Testis (tissue), 3 donors: ENCODE measurements around the gene HOXA5. TPM values are rescaled to one million over a fixed set of nuclear protein-coding genes. Genes with fewer than 3 reads are reported as not detected.

ENCODE experiments used
- DNase-seq: peaks from one replicate; pipeline ENCODE4 v3.0.0-alpha.2; 2019
- H3K27ac ChIP-seq, 2 donors: fragments of 200-600 bp; sonication (generic); one replicate each; pipeline ENCODE4 v1.5.1; 2019
- H3K27me3 ChIP-seq: fragments of 200-600 bp; sonication (generic); one replicate; pipeline ENCODE4 v1.5.1; 2019
- H3K36me3 ChIP-seq: fragments of 200-600 bp; sonication (generic); one replicate; pipeline ENCODE4 v1.5.1; 2017; ENCODE audit warnings: low read depth; ENCODE audit errors: missing control alignments
- H3K4me1 ChIP-seq: fragments of 200-600 bp; sonication (generic); one replicate; pipeline ENCODE4 v1.5.1; 2019
- H3K4me3 ChIP-seq, 2 donors: fragments of 200-600 bp; sonication (generic); one replicate each; pipeline ENCODE4 v1.5.1; 2017 to 2019
- H3K9me3 ChIP-seq: fragments of 200-600 bp; sonication (generic); one replicate; pipeline ENCODE4 v1.5.1; 2017
- POLR2A ChIP-seq: fragments of 450-650 bp; IDR thresholded peaks from one replicate; pipeline ENCODE4 v1.6.1; 2017; ENCODE audit warnings: antibody characterized with exemption, mild to moderate bottlenecking, moderate library complexity
- WGBS, 2 donors: methylation state at CpG; one replicate each; pipeline ENCODE4 v1.1.5; 2018; 5-methylcytosine and 5-hydroxymethylcytosine counted together
- intact Hi-C: fragments of 100-400 bp; cut with DNase I; formaldehyde crosslinking; loops from one replicate; pipeline ENCODE4 v1.15.1; 2023; ENCODE audit warnings: low total_unique reads
- polyA plus RNA-seq: library from polyadenylated mRNA; stranded (reverse); fragments of 350-450 nt; fragmentation: Illumina TruSeq; extraction: RNeasy Lipid Tissue Mini Kit (QIAGEN cat#74804); gene quantifications from one replicate; pipeline ENCODE4 v1.2.3, GENCODE V29; 2014; ENCODE audit warnings: low read depth, low replicate concordance; ENCODE audit not compliant: insufficient read depth
- total RNA-seq, 2 donors: library from RNA; depleted of rRNA; stranded (reverse); fragments of >200 nt; gene quantifications; one replicate each; pipeline ENCODE4 v1.2.3, GENCODE V29; 2016
- TF ChIP-seq, protein P1 (sequence below), 3 experiments: fragments of 450-650 bp in 2 of 3; fragments of 200-600 bp in 1 of 3; sonication (generic) in 1 of 3; IDR thresholded peaks; one replicate each; pipeline ENCODE4 v1.5.1; 2016 to 2019; ENCODE audit warnings: antibody characterized with exemption in 3 of 3, mild to moderate bottlenecking in 2 of 3, moderate library complexity in 1 of 3

HOXA5 gene
- total and polyA plus RNA-seq, 3 donors from 2014 or later: 0.63 to 7.6 TPM; not detected in 1

DNA sequence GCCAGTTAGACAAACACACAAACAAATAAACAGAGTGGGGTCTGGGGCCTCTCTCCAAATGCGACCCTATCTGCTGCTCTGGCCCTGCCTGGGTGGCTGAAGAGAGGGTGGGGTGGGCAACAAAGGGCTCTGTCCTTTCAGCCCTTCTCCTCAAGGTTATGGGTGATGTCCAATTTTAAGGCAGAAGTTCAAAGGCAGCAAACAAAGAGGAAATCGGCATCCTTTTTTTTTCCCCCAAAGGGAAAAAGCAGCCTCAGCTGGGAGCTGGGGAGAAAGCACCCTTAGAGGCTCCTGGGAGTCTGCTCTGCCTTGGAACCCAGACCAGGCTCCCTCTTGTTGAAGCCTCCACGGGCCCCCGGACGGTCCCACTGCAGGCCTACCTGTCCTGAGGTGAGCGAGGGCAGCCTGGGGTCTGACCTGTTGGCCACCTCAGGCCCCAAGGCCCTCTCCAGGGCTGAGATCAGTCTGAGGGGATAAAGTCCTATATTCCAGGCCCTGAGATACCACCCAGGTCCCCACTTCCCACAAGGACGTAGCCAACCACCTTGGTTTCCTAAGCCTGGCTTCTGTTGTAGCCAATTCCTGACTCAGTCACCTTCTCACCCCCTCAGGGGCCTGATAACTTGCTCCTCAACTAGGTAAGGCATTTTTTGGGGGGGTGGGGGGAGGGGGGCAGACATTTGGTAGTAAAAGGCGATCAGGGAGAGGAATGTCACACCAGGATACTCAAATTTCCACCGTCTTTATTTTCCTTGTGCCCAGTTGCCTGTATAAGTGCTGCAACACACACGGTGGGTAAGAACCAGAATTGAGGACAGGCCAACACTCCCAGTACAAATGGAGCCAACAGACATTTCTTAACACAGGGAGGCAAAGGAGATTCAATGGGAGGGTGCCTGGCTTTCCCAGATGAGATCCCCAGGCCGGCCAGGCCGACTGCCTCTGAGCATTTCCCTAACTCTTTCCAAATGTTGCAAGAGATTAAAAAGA lies 37.2 kb upstream of the HOXA5 start:
- DNase-seq: no peak
- Histone ChIP-seq H3K9me3 (no peaks in the 10 kb centered on the region), H3K4me1 (peaks cover 7% of the 10 kb centered on the region), H3K36me3 (no peaks in the 10 kb centered on the region), H3K27ac (no peak overlapping the region), H3K4me3 (peak overlapping the region in 1 of 2 donors; percentile 32), H3K27me3 (peaks cover 4% of the 10 kb centered on the region)
- WGBS, 2 donors: 63 to 70% methylated on average over 12 of the region's 12 CpGs
- intact Hi-C loops: no loop called here
- TF ChIP-seq, protein P1, sequence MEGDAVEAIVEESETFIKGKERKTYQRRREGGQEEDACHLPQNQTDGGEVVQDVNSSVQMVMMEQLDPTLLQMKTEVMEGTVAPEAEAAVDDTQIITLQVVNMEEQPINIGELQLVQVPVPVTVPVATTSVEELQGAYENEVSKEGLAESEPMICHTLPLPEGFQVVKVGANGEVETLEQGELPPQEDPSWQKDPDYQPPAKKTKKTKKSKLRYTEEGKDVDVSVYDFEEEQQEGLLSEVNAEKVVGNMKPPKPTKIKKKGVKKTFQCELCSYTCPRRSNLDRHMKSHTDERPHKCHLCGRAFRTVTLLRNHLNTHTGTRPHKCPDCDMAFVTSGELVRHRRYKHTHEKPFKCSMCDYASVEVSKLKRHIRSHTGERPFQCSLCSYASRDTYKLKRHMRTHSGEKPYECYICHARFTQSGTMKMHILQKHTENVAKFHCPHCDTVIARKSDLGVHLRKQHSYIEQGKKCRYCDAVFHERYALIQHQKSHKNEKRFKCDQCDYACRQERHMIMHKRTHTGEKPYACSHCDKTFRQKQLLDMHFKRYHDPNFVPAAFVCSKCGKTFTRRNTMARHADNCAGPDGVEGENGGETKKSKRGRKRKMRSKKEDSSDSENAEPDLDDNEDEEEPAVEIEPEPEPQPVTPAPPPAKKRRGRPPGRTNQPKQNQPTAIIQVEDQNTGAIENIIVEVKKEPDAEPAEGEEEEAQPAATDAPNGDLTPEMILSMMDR (IDR thresholded peaks at IDR 0.05): no peak
- TF ChIP-seq POLR2A: no peak

DNA sequence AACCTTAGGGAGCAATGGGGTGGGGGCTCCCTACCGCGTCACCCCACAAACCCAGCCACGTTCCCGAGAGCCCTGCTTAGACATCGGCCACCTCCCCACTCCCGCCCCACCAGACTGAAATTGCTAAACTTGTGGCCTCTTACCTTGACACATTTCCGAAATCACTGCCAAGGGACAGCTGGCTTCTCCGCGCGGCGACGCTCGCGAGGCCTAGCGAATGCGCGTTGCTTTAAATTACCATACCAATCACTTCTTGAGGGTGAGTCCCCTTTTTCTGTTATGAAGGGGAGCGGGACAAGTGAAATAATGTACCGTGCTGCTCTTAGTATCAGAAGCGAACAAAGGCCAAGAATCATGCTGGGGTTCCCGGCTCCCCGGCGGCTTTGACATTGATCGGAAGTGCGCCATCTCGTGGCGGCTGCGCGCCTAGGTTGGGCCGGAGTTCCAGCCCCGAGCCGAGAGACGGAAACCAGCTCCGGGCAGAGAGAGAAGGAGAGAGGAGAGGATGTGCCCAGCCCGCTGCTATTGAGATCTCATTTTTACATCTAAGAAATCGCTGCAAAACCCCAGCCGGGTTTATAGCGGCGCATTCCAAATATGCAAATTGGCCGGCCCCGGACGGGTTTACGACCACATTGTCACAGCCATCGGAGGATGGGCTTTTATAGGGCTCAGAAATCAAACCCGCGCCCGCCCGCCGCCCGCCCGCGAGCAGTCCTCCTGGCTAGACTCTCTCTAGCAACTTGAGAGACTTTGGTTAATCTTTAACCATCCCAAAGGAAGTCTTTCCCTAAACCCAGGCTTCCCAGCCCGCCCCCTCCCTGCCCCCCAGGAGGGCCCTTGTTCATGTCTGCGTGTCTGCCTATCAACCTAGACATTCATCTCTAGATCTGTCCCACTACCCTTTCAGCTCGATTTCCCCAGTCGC lies 36.3 kb upstream of the HOXA5 start:
- H3K4me3 ChIP-seq: peak overlapping the region; percentile 9 to 32
- no peak overlapping the region for H3K27ac ChIP-seq
- 9 to 11% methylated on average over 56 of the region's 56 CpGs for WGBS, 2 donors
- no peaks in the 10 kb centered on the region for H3K9me3 ChIP-seq
- H3K36me3 ChIP-seq: no peaks in the 10 kb centered on the region
- DNase-seq: peak; percentile 78
- intact Hi-C loops: no loop called here
- H3K27me3 ChIP-seq: no peaks in the 10 kb centered on the region
- no peak for TF ChIP-seq POLR2A
- TF ChIP-seq, protein P1 (IDR thresholded peaks at IDR 0.05): peak; percentile 46 to 76 (median 56)
- H3K4me1 ChIP-seq: peaks cover 7% of the 10 kb centered on the region

DNA sequence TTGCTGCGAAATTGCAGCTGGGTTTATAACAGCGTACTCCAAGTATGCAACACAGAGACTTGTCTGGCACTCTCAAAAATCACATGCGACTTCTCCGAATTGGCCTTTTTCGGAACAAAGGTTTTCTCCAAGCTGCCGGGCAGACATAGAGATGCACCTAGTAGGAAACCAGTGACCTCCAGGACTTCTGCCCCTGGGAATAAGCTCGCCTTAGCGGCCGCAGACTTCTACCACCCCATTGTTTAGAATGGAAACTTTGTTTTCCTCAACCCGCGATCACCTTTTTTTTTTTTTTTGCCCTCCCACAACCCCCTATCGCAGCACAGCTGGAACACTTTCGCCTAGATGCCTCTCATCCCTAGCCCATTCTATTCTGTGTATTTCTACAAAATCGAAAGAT lies 35.5 kb upstream of the HOXA5 start:
- H3K27ac ChIP-seq: no peak overlapping the region
- H3K4me1 ChIP-seq: peaks cover 10% of the 10 kb centered on the region
- 41% methylated on average over 14 of the region's 14 CpGs for WGBS, 2 donors
- DNase-seq: no peak
- H3K9me3 ChIP-seq: no peaks in the 10 kb centered on the region
- no peak for TF ChIP-seq POLR2A
- TF ChIP-seq, protein P1 (IDR thresholded peaks at IDR 0.05): no peak
- intact Hi-C loops: no loop called here
- no peaks in the 10 kb centered on the region for H3K27me3 ChIP-seq
- H3K36me3 ChIP-seq: no peaks in the 10 kb centered on the region
- no peak overlapping the region for H3K4me3 ChIP-seq

DNA sequence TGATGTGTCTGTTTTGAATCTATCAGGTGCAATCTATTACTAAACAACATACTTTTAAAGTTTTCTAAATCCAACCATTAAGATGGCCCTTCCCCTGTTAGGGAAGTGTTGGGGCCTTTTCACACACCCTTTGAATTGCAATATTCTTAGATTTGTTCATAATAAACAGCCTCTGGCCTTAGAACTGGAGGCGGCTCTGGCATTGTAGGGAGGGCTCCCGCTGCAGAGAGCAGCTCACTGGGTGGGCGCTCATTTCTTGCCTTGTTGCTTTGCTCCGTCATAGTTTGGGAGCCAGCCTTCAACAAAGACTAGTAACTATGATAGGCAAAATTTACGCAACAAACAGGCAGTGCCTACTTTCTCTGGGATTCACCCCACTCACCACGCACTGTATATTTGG lies 34.9 kb upstream of the HOXA5 start:
- H3K27ac ChIP-seq: no peak overlapping the region
- intact Hi-C loops: no loop called here
- no peaks in the 10 kb centered on the region for H3K27me3 ChIP-seq
- peaks cover 6% of the 10 kb centered on the region for H3K4me1 ChIP-seq
- no peaks in the 10 kb centered on the region for H3K9me3 ChIP-seq
- no peak overlapping the region for H3K4me3 ChIP-seq
- H3K36me3 ChIP-seq: no peaks in the 10 kb centered on the region
- TF ChIP-seq, protein P1 (IDR thresholded peaks at IDR 0.05): no peak
- TF ChIP-seq POLR2A: no peak
- WGBS, 2 donors: 91% methylated on average over 6 of the region's 6 CpGs
- DNase-seq: no peak
